ENCODE data around the gene PHRF1. TPM values are rescaled to one million over a fixed set of nuclear protein-coding genes. Genes with fewer than 3 reads are reported as not detected.

Gene PHRF1
- total and polyA plus RNA-seq, 2 of the 4 experiments (the other 2 are of a cell fraction) = 10.9 to 17.5 TPM

DNA sequence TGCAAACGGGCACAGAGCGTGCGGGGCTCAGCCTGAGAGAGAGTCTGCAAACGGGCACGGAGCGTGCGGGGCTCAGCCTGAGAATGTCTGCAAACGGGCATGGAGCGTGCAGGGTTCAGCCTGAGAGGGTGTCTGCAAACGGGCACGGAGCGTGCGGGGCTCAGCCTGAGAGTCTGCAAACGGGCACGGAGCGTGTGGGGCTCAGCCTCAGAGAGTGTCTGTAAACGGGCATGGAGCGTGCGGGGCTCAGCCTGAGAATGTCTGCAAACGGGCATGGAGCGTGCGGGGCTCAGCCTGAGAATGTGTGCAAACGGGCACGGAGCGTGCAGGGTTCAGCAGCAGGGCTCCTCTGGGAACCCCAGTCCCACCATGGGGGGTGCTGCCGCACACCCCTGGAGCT is 13.5 kb downstream of the PHRF1 start:
- no peak overlapping the region for H3K4me2 ChIP-seq (ENCODE audit: low read depth, low read length)
- H2BK15ac ChIP-seq (ENCODE audit: low read depth, low read length) = no peak overlapping the region
- CTCF ChIA-PET = no interaction called here
- no peak overlapping the region for H3K4ac ChIP-seq (ENCODE audit: low read depth, low read length)
- no peak overlapping the region for H2BK5ac ChIP-seq (ENCODE audit: low read depth, low read length, poor library complexity, severe bottlenecking)
- H3K56ac ChIP-seq (ENCODE audit: extremely low read depth, insufficient read depth, low read length) = no peak overlapping the region
- no peak overlapping the region for H4K5ac ChIP-seq (ENCODE audit: low read depth, low read length)
- H4K91ac ChIP-seq (ENCODE audit: insufficient read depth, low read depth, low read length) = no peak overlapping the region
- POLR2A ChIA-PET (ENCODE audit: unreplicated experiment) = no interaction called here
- peaks cover 7% of the 10 kb centered on the region; the same call in 1 of the 2 replicates for H3K4me1 ChIP-seq (ENCODE audit: control insufficient read depth, insufficient read depth, low read length)
- no peaks in the 10 kb centered on the region for H3K9me3 ChIP-seq (ENCODE audit: control insufficient read depth, insufficient read depth, low read length)
- in situ Hi-C loops (cut with MboI; ENCODE audit: low sequenced_read_pairs) (no loop called here), intact Hi-C loops (cut with micrococcal nuclease) (no loop called here), dilution Hi-C loops (cut with HindIII; ENCODE audit: low sequenced_read_pairs, unreplicated experiment) (no loop called here)
- WGBS, 2 experiments (ENCODE audit: extremely low coverage in 2 of 2, insufficient read length in 1 of 2) = 93% methylated on average over 18 of the region's 26 CpGs; no CpG with 5 or more reads in 1 of the 2 experiments
- H3K14ac ChIP-seq (replicated peaks; ENCODE audit: low read depth, low read length) = no peak overlapping the region
- peaks cover 62% of the 10 kb centered on the region for H3K36me3 ChIP-seq (ENCODE audit: control insufficient read depth, insufficient read depth, low read length)
- H3K27me3 ChIP-seq (ENCODE audit: control insufficient read depth, insufficient read depth, low read length) = no peaks in the 10 kb centered on the region
- H3K23ac ChIP-seq (ENCODE audit: low read depth, low read length) = no peak overlapping the region
- peaks cover 36 to 74% of the 10 kb centered on the region in 2 experiments for H3K79me1 ChIP-seq (ENCODE audit: low read depth in 1 of 2, low read length in 2 of 2)
- peaks cover 67% of the 10 kb centered on the region for H4K20me1 ChIP-seq (ENCODE audit: insufficient read depth, low read length)
- H2AFZ ChIP-seq (replicated peaks; ENCODE audit: low read length, poor library complexity) = no peak overlapping the region
- H2BK20ac ChIP-seq (ENCODE audit: low read depth, low read length) = no peak overlapping the region
- no peak overlapping the region for H3K27ac ChIP-seq (ENCODE audit: insufficient read depth, low read length)
- DNase-seq (no peak), ATAC-seq (ENCODE audit: low read depth) (no peak)
- H3K9ac ChIP-seq (ENCODE audit: low read depth, low read length) = no peak overlapping the region
- peak overlapping the region; percentile 55 for H2AK9ac ChIP-seq (replicated peaks; ENCODE audit: low read depth, low read length, poor library complexity)
- H3K4me3 ChIP-seq (ENCODE audit: insufficient read depth, low read depth, low read length) = no peak overlapping the region
- H3K9me1 ChIP-seq (ENCODE audit: insufficient read depth, low read length) = peaks cover 6% of the 10 kb centered on the region; the same call in 1 of the 2 replicates
- no TSS peak for BruUV-seq (replicated peaks)
- H2BK120ac ChIP-seq (ENCODE audit: low read depth, low read length) = no peak overlapping the region
- H3K18ac ChIP-seq (ENCODE audit: low read depth, low read length) = no peak overlapping the region
- H4K8ac ChIP-seq (ENCODE audit: low read depth in 2 of 2, low read length in 2 of 2) = no peak overlapping the region
- no peak for TF ChIP-seq POLR2A (IDR thresholded peaks at IDR 0.05; ENCODE audit: low read depth, low read length)
- TF ChIP-seq SMC3 (IDR thresholded peaks at IDR 0.05; ENCODE audit: low read depth, low read length) = no peak
- no peak for TF ChIP-seq RFX5 (IDR thresholded peaks at IDR 0.05; ENCODE audit: low read depth, low read length)
- no peak for TF ChIP-seq MAZ (IDR thresholded peaks at IDR 0.05; ENCODE audit: borderline replicate concordance, low read depth, low read length)
- no peak for TF ChIP-seq RAD21 (IDR thresholded peaks at IDR 0.05; ENCODE audit: low read length)
- no peak for TF ChIP-seq MAFK (IDR thresholded peaks at IDR 0.05; ENCODE audit: low read depth, low read length)
- TF ChIP-seq CEBPB (IDR thresholded peaks at IDR 0.05; ENCODE audit: low read depth, low read length) = no peak
- no peak for TF ChIP-seq CHD1 (IDR thresholded peaks at IDR 0.05; ENCODE audit: low read depth, low read length)
- TF ChIP-seq, protein P1, sequence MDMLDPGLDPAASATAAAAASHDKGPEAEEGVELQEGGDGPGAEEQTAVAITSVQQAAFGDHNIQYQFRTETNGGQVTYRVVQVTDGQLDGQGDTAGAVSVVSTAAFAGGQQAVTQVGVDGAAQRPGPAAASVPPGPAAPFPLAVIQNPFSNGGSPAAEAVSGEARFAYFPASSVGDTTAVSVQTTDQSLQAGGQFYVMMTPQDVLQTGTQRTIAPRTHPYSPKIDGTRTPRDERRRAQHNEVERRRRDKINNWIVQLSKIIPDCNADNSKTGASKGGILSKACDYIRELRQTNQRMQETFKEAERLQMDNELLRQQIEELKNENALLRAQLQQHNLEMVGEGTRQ (IDR thresholded peaks at IDR 0.05; ENCODE audit: low read depth, low read length) = no peak
- TF ChIP-seq, protein P2, sequence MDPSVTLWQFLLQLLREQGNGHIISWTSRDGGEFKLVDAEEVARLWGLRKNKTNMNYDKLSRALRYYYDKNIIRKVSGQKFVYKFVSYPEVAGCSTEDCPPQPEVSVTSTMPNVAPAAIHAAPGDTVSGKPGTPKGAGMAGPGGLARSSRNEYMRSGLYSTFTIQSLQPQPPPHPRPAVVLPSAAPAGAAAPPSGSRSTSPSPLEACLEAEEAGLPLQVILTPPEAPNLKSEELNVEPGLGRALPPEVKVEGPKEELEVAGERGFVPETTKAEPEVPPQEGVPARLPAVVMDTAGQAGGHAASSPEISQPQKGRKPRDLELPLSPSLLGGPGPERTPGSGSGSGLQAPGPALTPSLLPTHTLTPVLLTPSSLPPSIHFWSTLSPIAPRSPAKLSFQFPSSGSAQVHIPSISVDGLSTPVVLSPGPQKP (IDR thresholded peaks at IDR 0.05; ENCODE audit: borderline replicate concordance, low read depth, low read length) = no peak
- no peak for TF ChIP-seq FOS (IDR thresholded peaks at IDR 0.05; ENCODE audit: low read depth, low read length)
- TF ChIP-seq, protein P3, sequence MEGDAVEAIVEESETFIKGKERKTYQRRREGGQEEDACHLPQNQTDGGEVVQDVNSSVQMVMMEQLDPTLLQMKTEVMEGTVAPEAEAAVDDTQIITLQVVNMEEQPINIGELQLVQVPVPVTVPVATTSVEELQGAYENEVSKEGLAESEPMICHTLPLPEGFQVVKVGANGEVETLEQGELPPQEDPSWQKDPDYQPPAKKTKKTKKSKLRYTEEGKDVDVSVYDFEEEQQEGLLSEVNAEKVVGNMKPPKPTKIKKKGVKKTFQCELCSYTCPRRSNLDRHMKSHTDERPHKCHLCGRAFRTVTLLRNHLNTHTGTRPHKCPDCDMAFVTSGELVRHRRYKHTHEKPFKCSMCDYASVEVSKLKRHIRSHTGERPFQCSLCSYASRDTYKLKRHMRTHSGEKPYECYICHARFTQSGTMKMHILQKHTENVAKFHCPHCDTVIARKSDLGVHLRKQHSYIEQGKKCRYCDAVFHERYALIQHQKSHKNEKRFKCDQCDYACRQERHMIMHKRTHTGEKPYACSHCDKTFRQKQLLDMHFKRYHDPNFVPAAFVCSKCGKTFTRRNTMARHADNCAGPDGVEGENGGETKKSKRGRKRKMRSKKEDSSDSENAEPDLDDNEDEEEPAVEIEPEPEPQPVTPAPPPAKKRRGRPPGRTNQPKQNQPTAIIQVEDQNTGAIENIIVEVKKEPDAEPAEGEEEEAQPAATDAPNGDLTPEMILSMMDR (conservative IDR thresholded peaks at IDR 0.05; ENCODE audit: low read depth, low read length) = no peak
- TF ChIP-seq RCOR1 (IDR thresholded peaks at IDR 0.05; ENCODE audit: insufficient replicate concordance, low read length) = no peak
- TF ChIP-seq NFE2L2 (IDR thresholded peaks at IDR 0.05; ENCODE audit: low read depth, low read length) = no peak
- TF ChIP-seq BHLHE40 (IDR thresholded peaks at IDR 0.05; ENCODE audit: low read depth, low read length) = no peak
- H2AK5ac ChIP-seq (ENCODE audit: low read depth, low read length) = no peak overlapping the region

All from IMR-90 (cell line).